Endothelial cell (in vitro differentiated cells): ENCODE data around the gene RAMP3. TPM values are rescaled to one million over a fixed set of nuclear protein-coding genes. Genes with fewer than 3 reads are reported as not detected.

Experiments used
- DNase-seq: peaks from one replicate; pipeline ENCODE4 v3.0.0; 2021; ENCODE audit warnings: low spot score
- H3K27ac Mint-ChIP-seq: one replicate; pipeline ENCODE4 v1.8.0; 2021; ENCODE audit warnings: mixed read lengths, inconsistent platforms; ENCODE audit not compliant: unreplicated experiment
- H3K27me3 Mint-ChIP-seq: one replicate; pipeline ENCODE4 v1.8.0; 2021; ENCODE audit warnings: mild to moderate bottlenecking, moderate library complexity, mixed read lengths, inconsistent platforms; ENCODE audit not compliant: unreplicated experiment
- H3K36me3 Mint-ChIP-seq: one replicate; pipeline ENCODE4 v1.8.0; 2021; ENCODE audit warnings: mild to moderate bottlenecking, low read depth, mixed read lengths, inconsistent platforms; ENCODE audit not compliant: unreplicated experiment
- H3K4me1 Mint-ChIP-seq: one replicate; pipeline ENCODE4 v1.8.0; 2021; ENCODE audit warnings: mild to moderate bottlenecking, mixed read lengths, inconsistent platforms; ENCODE audit not compliant: unreplicated experiment
- H3K4me3 Mint-ChIP-seq: one replicate; pipeline ENCODE4 v1.8.0; 2021; ENCODE audit warnings: mild to moderate bottlenecking, mixed read lengths, inconsistent platforms; ENCODE audit not compliant: unreplicated experiment
- H3K9me3 Mint-ChIP-seq: one replicate; pipeline ENCODE4 v1.8.0; 2021; ENCODE audit warnings: mixed read lengths, inconsistent platforms; ENCODE audit not compliant: unreplicated experiment
- CTCF ChIP-seq: fragments of 200-600 bp; sonication (generic); IDR thresholded peaks from one replicate; pipeline ENCODE4 v1.5.0; 2021; ENCODE audit warnings: antibody characterized with exemption; ENCODE audit not compliant: unreplicated experiment
- total RNA-seq: library from RNA; stranded (reverse); fragmentation: NEBNext Ultra II Directional; extraction: Animal tissue kit (Norgen Biotek cat#: 25700); gene quantifications from one replicate; pipeline ENCODE4 v1.2.1, GENCODE V29; 2021; ENCODE audit not compliant: unreplicated experiment

Gene RAMP3
- total RNA-seq, 1 donor from 2014 or later, result 0.62 TPM

GRCh38 chr7:45126201-45126600, 31.4 kb upstream of the RAMP3 start:
- Mint-ChIP-seq H3K9me3 (no peaks in the 10 kb centered on the region), H3K4me3 (no peak overlapping the region), H3K36me3 (no peaks in the 10 kb centered on the region), H3K4me1 (no peaks in the 10 kb centered on the region), H3K27ac (no peak overlapping the region), H3K27me3 (peaks cover 3% of the 10 kb centered on the region)
- TF ChIP-seq CTCF, result no peak
- no peak for DNase-seq

GRCh38 chr7:45126920-45127319, 30.7 kb upstream of the RAMP3 start:
- Mint-ChIP-seq H3K4me1 (no peaks in the 10 kb centered on the region), H3K4me3 (no peak overlapping the region), H3K27me3 (peaks cover 1% of the 10 kb centered on the region), H3K27ac (no peak overlapping the region), H3K9me3 (no peaks in the 10 kb centered on the region), H3K36me3 (no peaks in the 10 kb centered on the region)
- no peak for DNase-seq
- no peak for TF ChIP-seq CTCF

- peaks cover 4% of the 10 kb centered on the region for H3K27me3 Mint-ChIP-seq
- TF ChIP-seq CTCF, result no peak
- no peak overlapping the region for H3K4me3 Mint-ChIP-seq
- DNase-seq, result no peak
- no peaks in the 10 kb centered on the region for H3K9me3 Mint-ChIP-seq
- no peak overlapping the region for H3K27ac Mint-ChIP-seq
- no peaks in the 10 kb centered on the region for H3K36me3 Mint-ChIP-seq
- no peaks in the 10 kb centered on the region for H3K4me1 Mint-ChIP-seq
Measured at GRCh38 chr7:45129181-45129800, 28.3 kb upstream of the RAMP3 start.

DNA sequence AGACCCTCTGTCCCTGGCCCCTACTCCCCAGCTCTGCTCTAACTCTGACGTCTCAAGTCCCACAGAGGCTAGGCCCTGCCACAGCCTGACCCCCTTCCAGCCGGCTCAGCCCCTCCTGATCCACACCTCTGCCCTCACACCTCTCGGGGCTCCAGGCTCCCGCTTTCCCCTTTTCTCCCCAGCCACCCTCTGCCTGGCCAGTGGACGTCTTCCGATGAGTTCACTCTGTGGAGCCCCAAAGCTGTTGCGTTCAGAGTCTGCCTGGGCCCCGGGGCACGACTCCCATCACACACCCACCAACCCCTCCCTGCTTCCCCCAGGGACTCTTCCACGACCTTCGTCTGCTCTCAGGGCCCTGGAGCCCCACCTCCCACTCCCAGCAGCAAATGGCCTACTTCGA, 27.7 kb upstream of the RAMP3 start:
- no peaks in the 10 kb centered on the region for H3K9me3 Mint-ChIP-seq
- H3K27ac Mint-ChIP-seq, result no peak overlapping the region
- H3K36me3 Mint-ChIP-seq, result no peaks in the 10 kb centered on the region
- DNase-seq, result no peak
- no peak for TF ChIP-seq CTCF
- H3K27me3 Mint-ChIP-seq, result peaks cover 4% of the 10 kb centered on the region
- no peaks in the 10 kb centered on the region for H3K4me1 Mint-ChIP-seq
- H3K4me3 Mint-ChIP-seq, result no peak overlapping the region

GRCh38 chr7:45130910-45131309, 26.7 kb upstream of the RAMP3 start:
- DNase-seq, result no peak
- Mint-ChIP-seq H3K4me3 (no peak overlapping the region), H3K27me3 (peaks cover 8% of the 10 kb centered on the region), H3K9me3 (no peaks in the 10 kb centered on the region), H3K27ac (no peak overlapping the region), H3K4me1 (no peaks in the 10 kb centered on the region), H3K36me3 (no peaks in the 10 kb centered on the region)
- no peak for TF ChIP-seq CTCF
